ENCODE results near the gene NUP107. TPM values are rescaled to one million over a fixed set of nuclear protein-coding genes. Genes with fewer than 3 reads are reported as not detected.

Gene NUP107
- total and polyA plus RNA-seq, 9 donors, result 18.4 to 56.6 (median 45.3) TPM

DNA sequence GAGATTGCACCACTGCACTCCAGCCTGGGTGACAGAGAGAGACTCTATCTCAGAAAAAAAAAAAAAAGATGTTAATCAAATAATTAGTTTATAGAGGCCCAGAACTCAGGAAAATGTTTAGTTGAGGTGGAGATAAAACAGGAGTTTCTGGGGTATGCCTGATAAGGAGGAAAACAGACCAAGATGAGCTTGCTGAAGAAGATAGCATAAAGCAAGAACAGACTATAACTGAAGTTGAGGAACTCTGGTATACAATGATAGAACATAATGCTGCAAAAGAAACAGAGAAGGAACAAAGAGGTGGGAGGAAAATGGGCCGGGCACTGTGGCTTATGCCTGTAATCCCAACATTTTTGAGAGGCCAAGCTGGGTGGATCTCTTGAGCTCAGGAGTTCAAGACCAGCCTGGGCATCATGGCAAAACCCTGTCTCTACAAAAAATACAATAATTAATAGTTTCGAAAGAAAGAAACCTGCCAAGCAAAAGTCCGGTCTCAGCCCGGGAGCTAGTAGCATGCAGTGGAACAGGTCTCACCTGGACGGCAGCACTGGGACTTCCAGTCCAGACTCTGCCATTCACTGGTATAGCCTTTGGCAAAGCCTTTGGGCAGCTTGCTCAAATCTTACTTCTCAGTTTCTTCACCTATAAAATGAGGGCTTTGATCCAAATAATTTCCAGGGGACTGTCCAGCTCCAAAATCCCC is 84.6 kb downstream of the NUP107 start:
- intact Hi-C loops (cut with DNase I), result no loop called here
- no peak for DNase-seq
- Histone ChIP-seq H3K4me1 (ENCODE audit: insufficient read depth) (no peaks in the 10 kb centered on the region), H3K27ac (no peak overlapping the region), H3K27me3 (no peaks in the 10 kb centered on the region), H3K36me3 (no peaks in the 10 kb centered on the region), H3K9me3 (no peaks in the 10 kb centered on the region), H3K4me3 (no peak overlapping the region)
- WGBS, 3 donors, result 89 to 91% (median 89%) methylated on average over 5 of the region's 5 CpGs
- no peak for TF ChIP-seq EP300 (IDR thresholded peaks at IDR 0.05)
- TF ChIP-seq POLR2A (IDR thresholded peaks at IDR 0.05), result no peak
- TF ChIP-seq, protein P1, sequence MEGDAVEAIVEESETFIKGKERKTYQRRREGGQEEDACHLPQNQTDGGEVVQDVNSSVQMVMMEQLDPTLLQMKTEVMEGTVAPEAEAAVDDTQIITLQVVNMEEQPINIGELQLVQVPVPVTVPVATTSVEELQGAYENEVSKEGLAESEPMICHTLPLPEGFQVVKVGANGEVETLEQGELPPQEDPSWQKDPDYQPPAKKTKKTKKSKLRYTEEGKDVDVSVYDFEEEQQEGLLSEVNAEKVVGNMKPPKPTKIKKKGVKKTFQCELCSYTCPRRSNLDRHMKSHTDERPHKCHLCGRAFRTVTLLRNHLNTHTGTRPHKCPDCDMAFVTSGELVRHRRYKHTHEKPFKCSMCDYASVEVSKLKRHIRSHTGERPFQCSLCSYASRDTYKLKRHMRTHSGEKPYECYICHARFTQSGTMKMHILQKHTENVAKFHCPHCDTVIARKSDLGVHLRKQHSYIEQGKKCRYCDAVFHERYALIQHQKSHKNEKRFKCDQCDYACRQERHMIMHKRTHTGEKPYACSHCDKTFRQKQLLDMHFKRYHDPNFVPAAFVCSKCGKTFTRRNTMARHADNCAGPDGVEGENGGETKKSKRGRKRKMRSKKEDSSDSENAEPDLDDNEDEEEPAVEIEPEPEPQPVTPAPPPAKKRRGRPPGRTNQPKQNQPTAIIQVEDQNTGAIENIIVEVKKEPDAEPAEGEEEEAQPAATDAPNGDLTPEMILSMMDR (IDR thresholded peaks at IDR 0.05), result no peak

DNA sequence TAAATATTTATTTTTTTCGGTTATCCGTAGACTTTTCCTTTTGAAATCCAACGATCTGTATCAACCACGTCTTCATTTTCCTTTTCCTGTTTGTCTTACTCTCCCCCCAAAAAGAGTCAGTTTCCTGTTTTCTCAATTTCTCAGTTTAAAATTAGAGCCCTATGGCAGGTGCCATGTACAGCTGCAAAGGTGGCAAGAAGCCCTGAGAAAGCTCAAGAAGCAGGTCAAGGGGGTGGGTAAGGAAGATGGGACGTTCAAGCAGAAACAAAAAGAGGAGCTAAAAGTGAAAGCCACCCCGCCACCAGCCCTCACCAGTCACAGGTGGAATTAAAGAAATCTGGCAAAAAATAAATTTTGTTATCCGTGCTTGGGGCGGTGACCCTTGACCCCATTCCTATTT is 85.9 kb downstream of the NUP107 start:
- Histone ChIP-seq H3K36me3 (no peaks in the 10 kb centered on the region), H3K27me3 (no peaks in the 10 kb centered on the region), H3K4me3 (no peak overlapping the region), H3K27ac (no peak overlapping the region), H3K9me3 (no peaks in the 10 kb centered on the region), H3K4me1 (ENCODE audit: insufficient read depth) (no peaks in the 10 kb centered on the region)
- TF ChIP-seq POLR2A (IDR thresholded peaks at IDR 0.05), result no peak
- TF ChIP-seq, protein P1 (IDR thresholded peaks at IDR 0.05), result no peak
- no peak for TF ChIP-seq EP300 (IDR thresholded peaks at IDR 0.05)
- intact Hi-C loops (cut with DNase I), result no loop called here
- 82 to 88% (median 86%) methylated on average over 8 of the region's 8 CpGs for WGBS, 3 donors
- DNase-seq, result no peak

DNA sequence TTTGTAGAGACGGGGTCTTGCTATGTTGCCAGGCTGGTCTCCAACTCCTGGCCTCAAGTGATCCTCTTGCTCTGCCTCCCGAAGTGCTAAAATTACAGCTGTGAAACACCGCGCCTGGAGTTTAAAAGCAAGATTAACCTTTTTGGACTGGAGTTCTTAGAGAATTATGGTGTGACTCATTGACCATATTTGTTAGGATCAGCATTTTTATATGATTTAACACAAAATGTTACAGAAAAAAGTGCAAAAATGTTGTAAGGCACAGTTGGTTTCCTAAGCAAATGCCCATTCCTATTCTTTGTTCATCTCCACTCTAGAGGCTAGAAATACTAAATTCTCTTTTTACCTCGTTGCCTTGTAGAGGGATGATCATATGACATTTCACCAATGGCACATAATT is 86.8 kb downstream of the NUP107 start:
- 72 to 80% (median 78%) methylated on average over 5 of the region's 5 CpGs for WGBS, 3 donors
- no peak overlapping the region for H3K27ac ChIP-seq
- H3K36me3 ChIP-seq, result no peaks in the 10 kb centered on the region
- H3K27me3 ChIP-seq, result no peaks in the 10 kb centered on the region
- H3K4me3 ChIP-seq, result no peak overlapping the region
- TF ChIP-seq, protein P1 (IDR thresholded peaks at IDR 0.05), result no peak
- TF ChIP-seq POLR2A (IDR thresholded peaks at IDR 0.05), result no peak
- no peak for TF ChIP-seq EP300 (IDR thresholded peaks at IDR 0.05)
- no peaks in the 10 kb centered on the region for H3K9me3 ChIP-seq
- intact Hi-C loops (cut with DNase I), result no loop called here
- no peaks in the 10 kb centered on the region for H3K4me1 ChIP-seq (ENCODE audit: insufficient read depth)
- DNase-seq, result no peak

DNA sequence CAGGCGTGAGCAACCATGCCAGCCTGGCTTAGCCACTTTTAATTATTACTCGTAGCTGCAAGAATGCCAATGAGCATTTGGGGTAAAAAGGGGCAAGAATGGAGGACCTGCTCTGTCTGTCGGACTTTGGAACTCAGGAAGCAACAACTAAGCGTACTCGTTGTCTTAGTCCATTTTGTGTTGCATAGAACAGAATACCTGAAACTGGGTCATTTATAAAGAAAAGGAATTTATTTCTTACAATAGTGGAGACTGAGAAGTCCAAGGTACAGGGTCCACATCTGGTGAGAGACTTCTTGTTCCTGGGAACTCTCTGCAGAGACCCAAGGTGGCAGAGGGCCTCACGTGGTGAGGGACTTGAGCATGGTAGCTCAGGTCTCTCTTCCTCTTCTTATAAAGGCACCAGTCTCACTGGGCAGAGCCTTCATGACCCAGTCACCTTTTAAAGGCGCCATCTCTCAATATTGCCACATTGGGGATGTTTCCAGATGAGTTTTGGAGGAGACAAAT is 88.4 kb downstream of the NUP107 start:
- no peak for TF ChIP-seq EP300 (IDR thresholded peaks at IDR 0.05)
- TF ChIP-seq POLR2A (IDR thresholded peaks at IDR 0.05), result no peak
- TF ChIP-seq, protein P1 (IDR thresholded peaks at IDR 0.05), result no peak
- Histone ChIP-seq H3K27me3 (no peaks in the 10 kb centered on the region), H3K4me1 (ENCODE audit: insufficient read depth) (no peaks in the 10 kb centered on the region), H3K27ac (no peak overlapping the region), H3K36me3 (no peaks in the 10 kb centered on the region), H3K9me3 (no peaks in the 10 kb centered on the region), H3K4me3 (no peak overlapping the region)
- WGBS, 3 donors, result 94 to 96% (median 95%) methylated on average over 7 of the region's 7 CpGs
- DNase-seq, result no peak
- intact Hi-C loops (cut with DNase I), result no loop called here

Measured in ovary (tissue), 9 donors.